Measurements from ENCODE around the gene PRR19.

Gene PRR19

DNA sequence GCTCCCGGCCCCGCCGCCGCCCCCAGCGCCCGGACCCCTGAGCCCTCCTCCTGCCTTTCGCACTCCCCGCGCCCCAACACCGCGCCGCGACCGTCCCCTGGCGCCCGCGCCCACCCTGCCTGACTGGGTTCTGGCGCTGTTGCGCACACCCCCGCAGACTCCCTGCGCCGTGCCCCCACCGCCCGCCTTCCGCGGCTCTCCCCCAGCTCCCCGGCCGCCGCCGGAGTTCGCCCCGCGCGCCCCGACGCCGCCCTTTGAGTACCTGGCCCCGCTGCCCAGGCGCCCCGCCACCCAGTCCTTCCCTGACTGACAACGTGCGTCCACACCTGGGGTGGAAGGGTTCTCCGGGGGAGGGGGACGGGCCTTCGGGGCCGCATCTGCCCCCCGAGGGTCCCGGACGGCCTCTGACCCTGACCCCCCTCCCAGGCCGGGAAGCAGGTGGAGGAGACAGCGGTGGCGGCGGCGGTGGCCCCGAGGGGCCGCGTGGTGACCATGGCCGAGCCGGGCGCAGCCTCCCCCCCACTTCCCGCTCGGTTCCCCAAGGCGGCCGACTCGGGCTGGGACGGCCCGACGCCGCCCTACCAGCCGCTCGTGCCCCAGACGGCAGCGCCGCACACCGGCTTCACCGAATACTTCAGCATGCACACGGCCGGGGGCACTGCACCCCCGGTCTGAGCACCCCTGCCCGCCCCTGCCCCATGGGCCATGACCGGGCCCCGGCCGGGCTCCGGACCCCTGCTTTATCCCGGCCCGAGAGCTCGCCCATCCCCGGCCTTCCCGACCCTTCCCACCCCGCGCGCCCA lies 22.1 kb downstream of the PRR19 start:
- ChIA-PET POLR2A (interaction anchor here (0.5 kb wide), 1 partner anchor 136 kb away, joined by 5 read pairs; no protein-coding TSS in a partner anchor), CTCF (interaction anchor here (1.2 kb wide), 1 partner anchor 201 kb away, joined by 3 read pairs; no protein-coding TSS in a partner anchor)
- TF ChIP-seq, protein P1, sequence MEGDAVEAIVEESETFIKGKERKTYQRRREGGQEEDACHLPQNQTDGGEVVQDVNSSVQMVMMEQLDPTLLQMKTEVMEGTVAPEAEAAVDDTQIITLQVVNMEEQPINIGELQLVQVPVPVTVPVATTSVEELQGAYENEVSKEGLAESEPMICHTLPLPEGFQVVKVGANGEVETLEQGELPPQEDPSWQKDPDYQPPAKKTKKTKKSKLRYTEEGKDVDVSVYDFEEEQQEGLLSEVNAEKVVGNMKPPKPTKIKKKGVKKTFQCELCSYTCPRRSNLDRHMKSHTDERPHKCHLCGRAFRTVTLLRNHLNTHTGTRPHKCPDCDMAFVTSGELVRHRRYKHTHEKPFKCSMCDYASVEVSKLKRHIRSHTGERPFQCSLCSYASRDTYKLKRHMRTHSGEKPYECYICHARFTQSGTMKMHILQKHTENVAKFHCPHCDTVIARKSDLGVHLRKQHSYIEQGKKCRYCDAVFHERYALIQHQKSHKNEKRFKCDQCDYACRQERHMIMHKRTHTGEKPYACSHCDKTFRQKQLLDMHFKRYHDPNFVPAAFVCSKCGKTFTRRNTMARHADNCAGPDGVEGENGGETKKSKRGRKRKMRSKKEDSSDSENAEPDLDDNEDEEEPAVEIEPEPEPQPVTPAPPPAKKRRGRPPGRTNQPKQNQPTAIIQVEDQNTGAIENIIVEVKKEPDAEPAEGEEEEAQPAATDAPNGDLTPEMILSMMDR (IDR thresholded peaks at IDR 0.05; ENCODE audit: control extremely low read depth, extremely low read depth, low read depth, missing control alignments), result no peak
- DNase-seq (ENCODE audit: extremely low spot score), result no peak

DNA sequence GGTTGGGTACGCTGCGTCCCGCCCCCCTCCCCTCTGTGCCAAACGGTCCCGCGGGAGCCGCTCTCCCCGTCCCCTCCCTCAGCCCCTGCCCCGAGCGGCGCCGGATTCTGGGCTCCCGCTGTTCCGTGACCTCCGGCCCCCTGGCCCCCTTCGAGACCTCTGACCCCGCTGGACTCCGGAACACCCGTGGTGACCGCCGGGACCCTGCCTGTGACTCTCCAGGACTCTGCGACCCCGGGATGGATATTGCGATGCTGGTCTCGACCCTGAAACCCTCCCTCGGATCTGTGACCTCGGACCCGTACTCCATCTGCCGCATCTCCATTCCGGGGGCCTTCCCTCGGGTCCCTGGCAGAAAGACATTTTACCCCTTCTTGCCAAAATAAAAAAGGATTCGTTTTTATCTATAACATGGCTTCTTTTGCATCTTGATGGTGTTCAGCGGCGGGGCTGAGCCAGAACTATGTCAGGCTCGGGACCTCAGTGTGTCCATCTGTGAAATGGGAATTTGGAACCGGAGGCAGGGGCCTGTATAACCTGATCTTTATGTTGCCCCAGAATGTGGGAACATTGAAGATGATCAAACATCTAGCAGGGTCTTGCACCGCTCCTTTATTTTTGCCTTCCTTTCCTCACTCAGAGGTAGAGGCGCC lies 22.8 kb downstream of the PRR19 start:
- ChIA-PET POLR2A (no interaction called here), CTCF (no interaction called here)
- no peak for DNase-seq (ENCODE audit: extremely low spot score)
- TF ChIP-seq, protein P1 (IDR thresholded peaks at IDR 0.05; ENCODE audit: control extremely low read depth, extremely low read depth, low read depth, missing control alignments), result no peak

- CTCF ChIA-PET, result no interaction called here
- peak; percentile 98 for DNase-seq (ENCODE audit: extremely low spot score)
- TF ChIP-seq, protein P1 (IDR thresholded peaks at IDR 0.05; ENCODE audit: control extremely low read depth, extremely low read depth, low read depth, missing control alignments), result peak; percentile 92
- POLR2A ChIA-PET, result no interaction called here
These were observed 23.5 kb downstream of the PRR19 start, which contains the start of gene MEGF8 for GRCh38 chr19:42325308-42325895. Gene MEGF8 (plus strand): TSS chr19:42325635. CDS start chr19:42326244, 609 bp downstream.

DNA sequence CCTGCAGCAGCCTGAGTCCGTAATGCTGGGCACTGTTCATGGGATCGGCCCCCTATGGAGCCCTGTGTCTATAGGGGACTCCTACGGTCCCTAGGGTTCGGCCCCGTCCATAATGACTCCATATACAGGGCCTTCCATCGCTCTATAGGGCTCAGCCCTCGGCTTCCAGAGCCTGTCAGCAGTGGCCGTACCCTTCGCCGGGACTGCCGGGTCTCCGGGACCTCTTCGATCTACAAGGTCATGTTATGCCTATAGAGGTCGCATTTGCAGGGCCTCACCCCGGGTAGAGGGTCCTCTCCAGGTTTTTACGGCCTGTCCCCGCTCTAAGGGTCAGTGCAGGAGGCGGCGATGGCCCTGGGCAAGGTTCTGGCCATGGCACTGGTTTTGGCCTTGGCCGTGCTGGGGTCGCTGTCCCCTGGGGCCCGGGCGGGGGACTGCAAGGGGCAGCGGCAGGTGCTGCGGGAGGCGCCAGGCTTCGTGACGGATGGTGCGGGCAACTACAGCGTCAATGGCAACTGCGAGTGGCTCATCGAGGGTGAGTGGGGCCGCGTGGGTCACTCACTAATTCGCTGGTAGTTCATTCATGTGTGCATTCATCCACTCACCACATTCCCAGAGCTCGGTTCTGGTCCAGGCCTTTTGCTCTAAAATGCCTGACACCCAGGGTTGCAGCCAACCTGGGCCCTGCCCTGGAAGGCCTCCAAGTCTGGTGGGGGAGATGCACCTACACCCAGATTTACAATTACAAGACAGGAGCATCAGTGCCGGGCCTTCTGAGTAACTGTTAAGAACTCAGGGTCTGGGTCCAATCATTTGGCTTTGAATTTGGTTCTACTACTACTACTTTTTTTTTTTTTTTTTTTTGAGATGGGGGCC lies 24.2 kb downstream of the PRR19 start:
- DNase-seq (ENCODE audit: extremely low spot score), result peak; percentile 63
- ChIA-PET POLR2A (no interaction called here), CTCF (no interaction called here)
- TF ChIP-seq, protein P1 (IDR thresholded peaks at IDR 0.05; ENCODE audit: control extremely low read depth, extremely low read depth, low read depth, missing control alignments), result peak; percentile 3

DNA sequence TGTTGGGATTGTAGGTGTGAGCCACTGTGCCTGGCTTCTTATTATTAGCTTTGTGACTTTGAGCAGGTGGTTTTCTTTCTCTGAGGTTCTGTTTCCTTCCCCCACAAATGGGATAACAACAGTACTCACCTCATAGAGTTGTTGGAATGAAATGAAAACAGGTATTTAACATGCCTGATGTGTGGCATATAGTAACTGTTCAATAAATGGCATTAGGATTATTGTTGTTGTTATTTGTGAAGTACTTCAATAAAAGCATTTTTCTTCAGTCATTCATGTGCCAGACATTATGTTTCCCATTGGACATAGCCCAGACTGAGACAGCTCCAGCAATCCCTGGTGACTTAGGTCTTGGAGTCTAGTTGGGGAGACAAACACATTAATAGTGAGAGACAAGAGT lies 25.0 kb downstream of the PRR19 start:
- CTCF ChIA-PET, result interaction anchor here (1.2 kb wide), 1 partner anchor 11 kb away, joined by 3 read pairs; no protein-coding TSS in a partner anchor
- no peak for DNase-seq (ENCODE audit: extremely low spot score)
- POLR2A ChIA-PET, result no interaction called here
- TF ChIP-seq, protein P1 (IDR thresholded peaks at IDR 0.05; ENCODE audit: control extremely low read depth, extremely low read depth, low read depth, missing control alignments), result no peak

GRCh38 chr19:42327381-42327780 lies 25.4 kb downstream of the PRR19 start:
- DNase-seq (ENCODE audit: extremely low spot score), result no peak
- ChIA-PET POLR2A (no interaction called here), CTCF (interaction anchor here (1.2 kb wide), 1 partner anchor 10 kb away, joined by 3 read pairs; no protein-coding TSS in a partner anchor)
- TF ChIP-seq, protein P1 (IDR thresholded peaks at IDR 0.05; ENCODE audit: control extremely low read depth, extremely low read depth, low read depth, missing control alignments), result no peak

Measured in GM10248 (cell line).